Epithelial cell of esophagus (primary cell): Measurements from ENCODE around the gene PIK3R1.

Experiments used
- DNase-seq: peaks from one replicate; pipeline ENCODE4 v3.0.0; 2010; ENCODE audit warnings: low read depth
- H3K4me3 ChIP-seq: 2 replicates; pipeline ENCODE4 v1.5.1; 2011; ENCODE audit warnings: mild to moderate bottlenecking, low read length, control low read depth
- TF ChIP-seq, protein P1 (sequence below): IDR thresholded peaks from 2 replicates; pipeline ENCODE4 v1.5.1; 2011; ENCODE audit warnings: low read depth, mild to moderate bottlenecking, low read length, control low read depth, inconsistent platforms; ENCODE audit not compliant: insufficient read depth; ENCODE audit errors: missing control alignments

Gene PIK3R1

GRCh38 chr5:68268852-68269130 is 53.2 kb downstream of the PIK3R1 start:
- H3K4me3 ChIP-seq: no peak overlapping the region
- TF ChIP-seq, protein P1, sequence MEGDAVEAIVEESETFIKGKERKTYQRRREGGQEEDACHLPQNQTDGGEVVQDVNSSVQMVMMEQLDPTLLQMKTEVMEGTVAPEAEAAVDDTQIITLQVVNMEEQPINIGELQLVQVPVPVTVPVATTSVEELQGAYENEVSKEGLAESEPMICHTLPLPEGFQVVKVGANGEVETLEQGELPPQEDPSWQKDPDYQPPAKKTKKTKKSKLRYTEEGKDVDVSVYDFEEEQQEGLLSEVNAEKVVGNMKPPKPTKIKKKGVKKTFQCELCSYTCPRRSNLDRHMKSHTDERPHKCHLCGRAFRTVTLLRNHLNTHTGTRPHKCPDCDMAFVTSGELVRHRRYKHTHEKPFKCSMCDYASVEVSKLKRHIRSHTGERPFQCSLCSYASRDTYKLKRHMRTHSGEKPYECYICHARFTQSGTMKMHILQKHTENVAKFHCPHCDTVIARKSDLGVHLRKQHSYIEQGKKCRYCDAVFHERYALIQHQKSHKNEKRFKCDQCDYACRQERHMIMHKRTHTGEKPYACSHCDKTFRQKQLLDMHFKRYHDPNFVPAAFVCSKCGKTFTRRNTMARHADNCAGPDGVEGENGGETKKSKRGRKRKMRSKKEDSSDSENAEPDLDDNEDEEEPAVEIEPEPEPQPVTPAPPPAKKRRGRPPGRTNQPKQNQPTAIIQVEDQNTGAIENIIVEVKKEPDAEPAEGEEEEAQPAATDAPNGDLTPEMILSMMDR: no peak
- no peak for DNase-seq

DNA sequence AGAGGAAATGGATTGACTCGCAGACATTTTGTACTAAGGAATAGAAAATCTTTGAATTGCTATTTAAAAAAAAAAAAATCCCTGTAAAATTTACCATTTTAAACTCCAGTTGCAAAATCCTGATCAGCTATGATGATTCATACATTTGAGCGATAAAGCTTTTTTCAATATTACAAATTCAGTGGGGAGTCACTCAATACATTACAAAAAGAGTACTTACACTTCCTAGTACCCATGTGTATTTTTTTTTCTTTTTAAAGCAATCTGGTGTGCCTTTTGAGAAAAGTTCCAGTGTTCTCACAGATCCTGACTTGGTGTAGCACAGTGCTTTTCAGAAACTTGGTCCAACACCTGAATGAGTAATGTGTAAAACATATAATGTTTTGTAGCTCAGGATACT is 54.3 kb downstream of the PIK3R1 start:
- no peak overlapping the region for H3K4me3 ChIP-seq
- TF ChIP-seq, protein P1: no peak
- no peak for DNase-seq

DNA sequence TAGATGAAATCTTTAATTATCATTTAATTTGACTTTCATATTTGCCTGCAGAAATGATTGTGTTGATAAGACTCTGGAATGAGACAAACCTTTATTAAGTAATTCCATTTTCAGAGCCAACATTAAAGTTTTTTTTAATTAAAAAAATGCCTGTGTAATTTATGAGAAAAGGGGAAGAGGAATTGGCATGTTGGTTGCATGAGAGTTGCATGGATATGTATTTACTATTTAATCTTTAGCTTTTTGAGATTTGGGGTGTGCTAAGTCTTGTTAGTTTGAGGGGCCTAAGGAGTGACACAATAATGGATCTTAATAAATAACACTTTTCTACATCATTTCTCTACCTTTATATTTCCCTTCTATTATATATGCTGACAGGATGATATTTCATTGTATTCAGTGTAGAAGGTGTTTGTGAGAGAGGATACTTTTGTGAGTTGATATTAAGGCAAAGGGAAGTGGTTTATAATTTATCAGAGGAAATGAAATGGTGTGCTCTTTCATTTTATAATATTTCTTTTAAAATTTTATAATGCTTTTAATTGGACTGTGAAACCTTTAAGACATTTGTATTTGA is 54.9 kb downstream of the PIK3R1 start:
- TF ChIP-seq, protein P1: no peak

GRCh38 chr5:68271124-68271523 is 55.6 kb downstream of the PIK3R1 start:
- H3K4me3 ChIP-seq: no peak overlapping the region
- TF ChIP-seq, protein P1: no peak
- no peak for DNase-seq

More for the DNA sequence above, 54.9 kb downstream of the PIK3R1 start:
- H3K4me3 ChIP-seq: no peak overlapping the region
- DNase-seq: no peak

- DNase-seq: no peak
- TF ChIP-seq, protein P1: peak; percentile 2
- H3K4me3 ChIP-seq: no peak overlapping the region
These were observed 56.7 kb downstream of the PIK3R1 start for GRCh38 chr5:68272289-68272688.

GRCh38 chr5:68273717-68274409 is 58.3 kb downstream of the PIK3R1 start:
- no peak overlapping the region for H3K4me3 ChIP-seq
- TF ChIP-seq, protein P1: no peak
- peak; percentile 56 for DNase-seq

DNA sequence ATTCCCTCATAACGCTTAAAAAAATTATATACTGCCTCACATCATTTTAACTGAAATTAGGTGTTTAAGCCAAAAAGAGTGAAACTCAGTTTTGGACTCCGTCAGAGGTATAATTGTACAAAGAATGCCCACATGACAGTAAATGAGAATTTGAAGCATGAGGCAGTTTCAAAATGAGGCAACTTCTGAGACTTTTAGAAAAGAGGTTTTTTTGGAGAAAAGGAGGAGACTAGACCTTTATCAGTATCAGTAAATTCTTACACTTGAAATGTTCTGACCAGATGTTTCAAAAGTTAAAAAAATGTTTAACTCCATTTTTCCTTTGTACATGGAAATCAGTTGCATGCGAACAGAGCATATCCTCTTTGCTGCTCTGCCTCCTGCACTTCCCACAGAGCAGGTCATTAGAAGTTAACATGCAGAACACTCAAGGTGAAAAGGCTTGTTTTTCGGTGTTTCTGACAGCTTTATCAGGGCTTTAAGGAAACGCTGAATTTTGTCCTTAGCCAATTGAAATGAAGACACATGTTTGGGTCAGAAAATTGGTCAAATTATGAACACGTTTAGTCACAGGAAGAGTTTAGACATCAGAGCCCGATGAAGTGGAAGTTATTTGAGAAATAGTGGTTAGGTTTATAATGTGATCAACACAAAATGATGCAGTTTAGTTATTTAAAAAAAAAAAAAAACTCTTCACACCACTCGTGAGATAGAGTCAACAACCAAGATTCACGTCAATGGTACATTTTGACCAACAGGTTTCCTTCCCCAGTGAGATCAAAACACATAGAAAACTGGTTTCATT is 59.5 kb downstream of the PIK3R1 start:
- H3K4me3 ChIP-seq: no peak overlapping the region
- TF ChIP-seq, protein P1: no peak
- DNase-seq: no peak
